HS-27A (cell line): Measurements from ENCODE around the gene PYM1.
A peak's percentile ranks its signal among the peaks of the same experiment; 100 is the strongest.
"Not testable (repeated sequence)": the region's sequence is repeated elsewhere in the genome, so short reads cannot be mapped to it uniquely, and the experiment has no call there.

Experiments
- DNase-seq: peaks from one replicate; pipeline ENCODE4 v3.0.0-alpha.2; 2012; ENCODE audit warnings: low read depth, missing footprints

PYM1 gene

GRCh38 chr12:55938826-55939501, 11.3 kb upstream of the PYM1 start:
- DNase-seq = no peak

DNA sequence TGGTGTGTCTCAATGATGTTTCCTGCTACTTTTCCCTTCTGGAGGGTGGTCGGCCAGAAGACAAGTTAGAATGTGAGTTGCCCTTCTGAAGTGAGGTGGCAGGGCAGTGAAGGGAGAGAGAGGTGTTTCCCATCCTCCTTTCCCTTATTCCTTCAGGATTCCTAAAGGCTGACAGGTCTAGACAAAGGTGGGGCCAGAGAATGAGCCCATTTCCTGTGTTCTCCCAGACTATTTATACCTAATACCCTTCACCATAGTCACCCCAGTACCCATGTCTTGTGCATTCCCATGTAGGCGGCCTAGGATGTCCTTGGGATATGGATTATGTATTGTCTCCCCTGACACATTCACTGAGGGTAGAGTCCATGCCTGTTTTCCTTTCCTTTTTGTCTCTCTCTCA, 10.3 kb upstream of the PYM1 start:
- DNase-seq = no peak

DNA sequence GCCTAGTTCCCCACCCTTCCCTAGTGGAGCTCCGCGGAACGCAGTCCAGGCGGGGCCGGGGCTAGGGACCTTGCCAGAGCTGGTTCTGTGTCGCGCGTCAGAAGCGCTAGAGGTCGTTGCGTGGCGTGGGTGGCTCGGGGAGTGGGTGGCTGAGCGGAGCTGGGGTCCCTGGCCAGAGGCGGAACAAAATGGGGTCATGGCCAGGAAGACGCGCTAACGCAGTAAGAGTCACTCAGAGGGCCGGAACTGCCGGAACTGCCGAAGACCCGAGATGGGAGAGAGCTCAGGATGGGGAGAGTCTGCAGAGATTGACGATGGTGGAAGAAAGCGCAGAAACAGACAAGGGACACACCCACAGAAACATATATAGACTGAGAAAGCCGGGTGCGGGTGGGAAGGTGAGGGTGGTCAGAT, 8.1 kb upstream of the PYM1 start:
- DNase-seq = no peak

DNA sequence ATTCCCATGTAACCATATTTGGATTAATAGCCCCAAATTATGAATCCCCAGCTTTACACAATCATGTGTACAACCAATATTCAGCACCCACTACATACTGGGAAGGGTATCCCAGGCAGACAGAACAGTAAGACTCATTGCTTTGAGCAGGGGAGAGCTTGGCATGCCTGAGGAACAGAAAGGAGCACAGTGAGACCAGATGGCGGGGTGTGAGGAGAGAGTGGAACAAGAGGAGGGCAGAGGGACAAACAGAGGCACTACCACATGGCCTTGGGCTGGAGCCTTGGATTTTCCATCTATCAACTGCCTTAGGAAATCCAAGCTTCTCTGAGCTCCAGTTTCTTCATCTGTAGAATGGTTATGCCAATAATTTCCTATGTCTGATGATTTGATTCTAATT, 7.1 kb upstream of the PYM1 start:
- DNase-seq = no peak

DNA sequence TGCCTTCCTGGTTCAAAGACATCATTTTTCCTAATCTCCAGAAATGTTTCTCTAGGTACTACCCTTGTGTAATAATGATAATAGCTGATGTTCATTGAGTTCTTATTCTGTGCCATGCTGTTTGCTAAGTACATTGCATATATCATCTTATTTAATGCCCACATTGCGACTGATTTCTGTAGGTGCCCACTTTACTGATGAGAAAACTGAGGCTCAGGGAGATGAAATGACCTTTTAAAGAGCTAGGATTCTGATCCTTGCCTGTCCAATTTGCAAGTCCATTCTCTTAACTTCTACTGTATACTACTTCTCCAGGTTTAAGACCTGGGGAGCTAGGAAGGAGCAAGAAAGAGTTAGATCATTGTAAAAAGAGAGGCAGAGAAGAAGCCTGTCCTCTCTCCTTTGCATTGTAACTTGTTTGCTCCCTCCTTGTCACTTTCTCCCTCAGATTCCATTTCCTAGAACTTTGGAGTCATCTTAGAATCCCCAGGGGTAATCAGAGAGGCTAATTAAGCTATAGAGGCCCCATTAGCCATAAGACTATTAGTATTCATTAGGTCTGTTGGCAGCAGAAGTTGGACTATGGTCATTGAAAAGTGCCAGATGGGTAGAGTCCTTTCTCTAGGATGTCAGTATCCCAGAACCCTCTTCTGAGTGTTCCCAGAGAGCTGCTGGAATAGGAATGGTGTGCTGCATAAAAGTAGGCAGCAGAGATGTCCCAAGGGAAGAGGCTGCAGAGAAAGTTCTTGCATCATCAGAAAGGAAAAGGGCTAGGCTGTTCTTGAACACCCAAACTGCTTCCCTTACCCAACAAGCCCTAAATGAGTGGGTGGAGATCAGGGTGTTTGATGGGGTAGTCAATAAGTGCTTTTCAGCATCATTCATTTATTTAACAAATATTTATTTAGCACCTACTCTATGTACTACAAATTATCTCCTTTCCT, 6.4 kb upstream of the PYM1 start:
- DNase-seq = no peak

DNA sequence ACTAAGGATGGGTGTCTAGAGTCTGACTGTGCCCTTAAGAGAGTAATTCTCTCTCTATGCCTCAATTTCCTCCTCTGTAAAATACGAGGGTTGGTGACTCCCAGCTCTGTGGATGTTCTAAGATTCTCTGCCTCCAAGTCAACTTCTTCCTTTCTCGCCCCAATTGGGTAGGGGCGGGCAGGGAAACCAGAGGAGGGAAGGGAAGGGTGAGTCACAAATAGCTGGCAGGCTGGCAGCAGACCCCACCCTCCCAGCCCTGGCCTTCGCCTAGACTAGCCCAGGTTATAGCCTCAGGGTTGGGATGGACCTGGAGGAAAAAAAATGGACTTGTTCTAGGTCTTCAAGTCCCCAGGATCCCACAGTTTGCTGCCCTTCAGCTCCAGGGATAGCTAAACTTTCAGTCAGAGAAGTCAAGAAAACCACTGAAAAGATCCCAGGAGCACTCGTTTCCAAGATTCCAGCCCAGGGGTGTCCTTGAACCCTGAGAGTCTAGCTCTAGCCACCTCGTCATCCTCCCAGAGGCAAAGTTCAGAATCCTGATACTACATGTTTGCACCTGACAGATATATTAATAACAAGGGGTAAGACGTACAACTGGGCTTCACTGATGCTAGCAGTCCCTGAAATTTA, 5.6 kb upstream of the PYM1 start:
- DNase-seq = no peak

- DNase-seq = no peak
These were observed 4.8 kb upstream of the PYM1 start for GRCh38 chr12:55932551-55932910.

DNA sequence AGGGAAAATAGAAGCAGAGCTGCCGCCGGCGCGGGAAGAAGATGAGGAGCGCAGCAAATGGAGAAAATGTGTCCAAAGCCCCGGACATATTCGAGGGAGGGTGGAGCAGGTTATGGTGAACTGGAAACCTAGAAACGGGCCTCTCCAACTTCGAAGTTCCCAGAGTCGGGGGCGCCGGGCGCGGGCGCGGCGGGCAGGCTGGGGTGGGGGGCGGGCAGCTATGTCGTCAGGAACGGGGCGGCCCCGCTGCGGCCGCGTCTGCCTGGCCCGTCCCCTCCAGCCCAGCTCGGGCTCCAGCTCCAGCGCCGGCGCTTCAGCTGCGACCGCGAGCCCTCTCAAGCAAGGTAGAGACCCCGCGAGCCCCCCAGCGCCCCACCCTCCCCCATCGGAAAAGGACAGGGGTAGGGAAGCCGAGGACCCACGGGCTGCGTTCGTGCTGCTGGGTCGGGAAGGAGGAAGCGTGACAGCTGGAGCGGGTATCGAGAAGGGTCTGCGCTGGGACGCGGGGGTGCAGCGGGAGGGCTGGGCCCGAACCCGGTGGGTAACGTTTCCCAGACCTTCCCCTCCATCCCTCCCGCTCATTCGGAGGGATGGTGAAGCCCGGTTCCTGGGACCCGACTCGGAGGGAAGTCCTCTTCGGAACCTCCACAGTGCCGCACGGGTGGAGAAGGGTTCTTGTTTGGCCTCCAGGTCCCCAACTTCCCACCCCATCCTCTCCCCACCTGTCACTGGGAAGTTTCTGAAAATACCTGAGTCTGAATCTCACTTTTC, 4.3 kb upstream of the PYM1 start:
- no peak for DNase-seq

GRCh38 chr12:55931317-55931779, 3.7 kb upstream of the PYM1 start:
- DNase-seq = no peak

DNA sequence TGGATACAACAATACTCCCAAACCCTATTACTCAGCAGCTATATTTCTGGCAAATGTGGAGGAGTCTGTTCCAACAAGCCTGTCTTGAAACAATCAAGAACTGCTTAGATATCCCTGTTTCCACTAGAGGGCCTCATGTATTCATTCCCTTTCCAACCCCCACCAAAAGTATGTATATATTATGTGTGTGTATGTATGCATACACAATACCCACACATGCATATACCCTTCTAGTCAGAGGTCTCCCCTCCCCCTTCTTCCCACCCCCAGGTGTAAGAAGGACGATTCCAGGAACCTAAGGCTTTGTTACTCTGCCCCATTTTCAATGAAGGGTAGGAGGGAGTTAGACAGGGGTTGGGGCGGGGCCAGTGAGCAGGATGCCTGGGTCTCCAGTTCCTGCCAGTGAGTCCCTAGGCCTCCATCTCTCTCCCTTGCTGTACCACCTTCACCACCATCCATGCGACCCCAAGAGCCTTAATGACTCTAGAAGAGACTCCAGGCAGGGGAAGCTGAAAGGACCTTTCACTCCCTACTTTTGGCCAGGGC, 3.1 kb upstream of the PYM1 start, which contains the start of gene DGKA:
Gene DGKA, plus strand, starts transcription at position 392 of the 546 bp plus-strand sequence. CDS start 5,342 bp downstream, outside the sequence.
- DNase-seq = no peak

DNA sequence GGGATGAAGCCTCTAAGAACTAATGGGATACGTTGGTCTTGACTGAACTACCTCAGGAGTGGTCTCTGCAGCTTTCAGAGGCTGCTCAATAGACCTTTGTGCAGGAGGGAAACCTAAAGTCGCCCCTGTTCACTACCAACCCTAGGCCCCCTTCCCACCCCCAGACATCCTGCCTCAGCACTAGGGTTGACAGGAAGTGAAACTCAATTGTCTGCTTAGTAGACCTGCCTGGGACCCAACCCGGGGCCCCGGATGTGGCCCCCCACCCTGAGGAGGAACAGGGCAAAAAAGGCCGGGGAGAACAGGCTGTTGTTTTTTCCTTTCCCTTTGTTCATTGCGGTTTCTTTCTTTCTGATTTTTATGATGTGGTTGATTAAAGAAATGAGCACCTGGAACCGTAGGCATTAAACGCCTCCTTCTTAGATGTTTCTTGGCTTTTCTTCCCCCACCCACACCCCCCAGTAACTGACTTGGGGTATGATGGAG, 1.7 kb upstream of the PYM1 start:
- no peak for DNase-seq

GRCh38 chr12:55926738-55927587, 731 bp downstream of the PYM1 start:
- DNase-seq = peak; percentile 82

DNA sequence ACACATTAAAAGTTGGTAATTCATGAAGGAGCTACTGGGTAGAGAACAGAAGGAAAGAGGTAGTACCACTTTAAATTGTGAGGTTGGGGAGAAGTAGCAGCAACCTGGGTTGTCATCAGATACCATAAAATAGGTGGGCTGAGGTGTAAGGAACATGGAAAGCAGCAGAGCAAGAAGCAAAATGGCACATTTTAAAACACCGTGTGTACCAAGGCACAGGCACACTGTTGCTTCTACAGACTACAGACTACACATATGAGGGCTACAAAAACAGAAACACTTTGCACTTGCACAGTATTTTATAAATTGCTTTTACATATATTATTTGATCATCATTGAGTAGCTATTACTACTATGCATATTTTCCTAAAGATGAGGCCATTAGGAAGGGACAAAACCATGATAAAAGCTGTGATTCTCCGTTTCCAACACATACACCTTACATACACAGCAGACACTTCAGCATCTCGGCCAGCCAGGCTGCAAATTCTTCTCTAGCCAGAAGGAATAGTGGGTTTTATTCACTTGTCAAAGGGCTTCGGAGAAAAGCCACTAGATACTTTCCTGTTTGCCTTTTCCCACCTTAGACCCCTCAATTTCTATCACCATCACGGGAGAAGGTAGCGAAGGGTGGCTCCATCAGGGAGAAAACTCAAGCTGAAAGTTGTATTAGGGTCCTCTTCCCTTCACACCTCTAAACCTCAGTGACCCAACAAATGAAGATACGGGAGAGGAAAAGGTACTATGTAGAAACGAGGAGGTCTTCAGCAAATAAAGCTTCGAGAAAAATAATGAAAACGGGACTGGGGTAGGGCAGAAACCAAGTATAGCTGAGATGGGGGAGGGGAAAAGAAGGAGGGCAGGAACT, 1.6 kb downstream of the PYM1 start:
- DNase-seq = no peak

DNA sequence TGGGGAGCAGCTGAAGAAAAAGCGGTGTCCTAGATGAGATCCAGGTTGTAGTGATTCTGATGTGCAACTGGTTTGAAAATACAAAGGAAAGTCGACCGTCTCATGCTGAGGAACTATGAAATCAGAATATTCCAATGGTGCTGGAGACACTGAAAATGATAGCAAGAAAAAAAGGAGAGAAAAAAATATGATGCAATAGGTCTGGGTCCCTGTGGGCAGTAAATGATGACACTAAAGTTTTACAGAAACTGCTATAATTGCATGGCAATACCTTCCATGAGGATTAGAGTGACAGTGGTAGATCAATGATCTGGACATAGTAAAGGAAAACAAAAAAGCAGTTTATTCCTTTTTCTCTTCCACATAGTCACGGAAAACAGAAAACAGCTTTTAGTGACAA, 2.3 kb downstream of the PYM1 start:
- no peak for DNase-seq

- not testable (repeated sequence) for DNase-seq
These were observed 4.0 kb downstream of the PYM1 start for GRCh38 chr12:55923648-55924047.

DNA sequence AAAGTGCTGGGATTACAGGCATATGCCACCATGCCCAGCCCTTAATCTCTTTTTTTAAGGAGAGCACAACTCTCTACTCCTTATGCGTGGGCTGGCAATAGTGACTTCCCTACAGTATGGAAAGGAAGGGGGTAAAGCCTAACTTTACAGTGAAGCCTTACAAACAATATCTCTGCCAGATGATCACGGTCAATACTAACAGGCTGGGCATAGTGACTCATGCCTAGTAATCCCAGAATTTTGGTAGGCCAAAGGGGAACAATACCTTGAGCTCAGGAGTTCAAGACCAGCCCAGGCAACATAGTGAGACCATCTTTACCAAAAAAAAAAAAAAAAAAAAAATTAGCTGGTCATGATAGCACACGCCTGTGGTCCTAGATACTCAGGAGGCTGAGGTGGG, 5.6 kb downstream of the PYM1 start:
- no peak for DNase-seq

GRCh38 chr12:55919032-55919431, 8.7 kb downstream of the PYM1 start:
- not testable (repeated sequence) for DNase-seq

DNA sequence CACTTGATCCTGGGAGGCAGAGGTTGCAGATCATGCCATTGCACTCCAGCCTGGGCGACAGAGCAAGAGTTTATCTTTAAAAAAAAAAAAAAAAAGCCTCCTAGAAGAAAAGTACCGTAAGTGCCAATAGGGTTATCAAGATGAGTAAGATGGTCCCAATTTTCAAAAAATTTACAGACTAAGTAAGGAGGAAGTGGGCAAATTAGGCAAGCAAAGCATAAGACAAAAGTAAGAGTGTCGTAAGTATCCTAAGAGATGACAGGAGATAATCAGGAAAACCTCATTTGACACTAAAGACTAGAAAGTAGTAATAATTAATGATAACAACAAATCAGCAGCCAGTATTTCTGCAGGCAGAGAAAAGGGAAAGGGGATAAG, 12.2 kb downstream of the PYM1 start:
- no peak for DNase-seq

- DNase-seq = no peak
These were observed 14.8 kb downstream of the PYM1 start for GRCh38 chr12:55912908-55913307.

- no peak for DNase-seq
These were observed 18.2 kb downstream of the PYM1 start for GRCh38 chr12:55909513-55909884.
